NCI-H2227 (cell line): Measurements from ENCODE around the gene EFCAB6.
"Not testable (repeated sequence)": the region's sequence is repeated elsewhere in the genome, so short reads cannot be mapped to it uniquely, and the experiment has no call there.

Experiments
- DNase-seq: peaks from one replicate; lab custom pipeline; 2025; ENCODE audit not compliant: unreplicated experiment; lab: John Stamatoyannopoulos, UW

The EFCAB6 gene

GRCh38 chr22:43723816-43724215 is 88.3 kb downstream of the EFCAB6 start:
- no peak for DNase-seq

GRCh38 chr22:43722444-43722843 is 89.7 kb downstream of the EFCAB6 start:
- DNase-seq = no peak

- DNase-seq = no peak
Measured at GRCh38 chr22:43720716-43721115, 91.4 kb downstream of the EFCAB6 start.

DNA sequence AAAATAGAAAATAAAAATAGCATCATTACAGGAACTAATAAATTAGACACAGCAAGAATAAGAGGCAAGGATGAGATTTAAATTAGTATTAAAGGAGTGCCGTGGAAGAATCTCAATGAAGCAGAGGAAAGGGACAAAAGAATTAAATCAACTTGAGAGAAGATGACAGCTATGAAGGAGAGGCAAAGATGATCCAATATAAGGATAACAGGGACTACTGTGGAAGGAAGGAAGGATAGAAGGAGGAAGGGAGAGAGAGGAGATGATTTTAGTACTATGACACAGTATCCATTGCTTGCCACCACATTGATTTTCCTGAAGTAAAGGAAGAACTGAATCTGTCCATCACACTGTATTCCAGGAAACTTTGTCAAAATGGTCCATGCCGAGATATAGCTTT is 98.0 kb downstream of the EFCAB6 start:
- no peak for DNase-seq

- DNase-seq = no peak
Measured at GRCh38 chr22:43711681-43712080, 100.4 kb downstream of the EFCAB6 start.

GRCh38 chr22:43707648-43708047 is 104.5 kb downstream of the EFCAB6 start:
- DNase-seq = no peak

DNA sequence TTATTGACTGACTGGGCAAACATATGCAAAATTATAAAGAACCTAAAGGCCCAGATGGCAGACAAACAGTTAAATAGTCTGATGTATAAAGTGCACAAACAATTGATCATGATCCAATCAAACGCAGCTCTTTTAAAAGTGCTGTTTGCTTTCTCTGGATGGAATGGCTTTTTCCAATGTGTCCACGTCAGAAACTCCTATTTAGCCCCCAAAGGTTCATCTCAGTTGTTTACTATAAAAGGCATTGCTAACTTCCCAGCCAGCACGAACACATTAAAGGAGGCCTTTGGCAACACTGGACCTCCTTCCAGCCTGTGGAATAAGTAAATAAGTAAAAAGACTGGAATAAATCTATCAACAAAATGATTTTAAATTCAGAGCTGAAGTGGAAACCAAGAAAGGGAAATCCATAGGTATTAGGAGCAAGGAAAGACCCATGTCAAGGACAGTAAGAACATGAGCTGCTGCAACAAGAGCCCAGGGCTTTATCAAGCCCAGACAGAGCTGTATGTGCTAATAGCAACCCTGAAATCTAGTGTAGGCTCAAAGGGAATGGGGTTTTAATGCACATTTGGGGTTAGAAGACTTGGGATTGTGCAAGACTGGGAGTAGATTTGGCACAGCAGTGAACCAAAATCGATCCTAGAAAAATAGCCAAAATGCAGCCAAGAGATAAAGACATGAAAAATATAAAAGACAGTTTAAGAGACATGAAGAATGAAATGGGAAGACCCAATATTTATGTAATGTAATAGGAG is 105.4 kb downstream of the EFCAB6 start:
- no peak for DNase-seq

DNA sequence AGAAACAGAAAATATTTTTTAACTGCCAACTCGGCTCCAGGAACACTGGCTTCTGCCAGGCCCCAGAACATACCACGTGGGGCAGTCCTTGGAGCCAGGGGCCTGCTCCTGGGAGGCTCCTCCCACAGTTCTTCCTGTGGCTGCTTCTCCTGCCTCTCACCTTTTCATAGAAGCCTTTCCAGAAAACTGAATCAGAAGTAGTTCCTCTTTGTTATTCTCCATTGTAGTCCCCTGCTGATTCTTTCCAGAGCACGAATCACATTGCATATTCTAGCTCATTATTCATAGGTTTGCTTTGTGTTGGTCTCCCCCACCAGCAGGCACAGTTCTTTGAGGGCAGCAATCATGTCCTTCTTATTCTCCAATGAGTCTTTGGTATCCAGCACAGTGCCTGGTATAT is 106.0 kb downstream of the EFCAB6 start:
- no peak for DNase-seq

DNA sequence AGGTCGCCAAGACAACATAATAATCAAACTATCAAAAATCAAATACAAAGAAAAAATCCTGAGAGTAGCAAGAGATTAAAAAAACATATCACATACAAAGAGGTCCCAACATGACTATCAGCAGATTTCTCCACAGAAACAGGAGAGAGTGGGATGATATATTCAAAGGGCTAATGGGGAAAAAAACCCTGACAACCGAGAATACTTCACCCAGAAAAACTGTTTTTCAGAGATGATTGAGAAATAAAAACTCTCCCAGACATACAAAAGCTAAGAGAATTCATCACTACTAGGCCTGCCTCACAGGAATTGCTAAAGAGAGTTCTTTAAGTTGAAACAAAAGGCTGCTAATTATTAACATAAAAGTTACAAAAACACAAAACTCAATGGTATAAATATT is 108.1 kb downstream of the EFCAB6 start:
- no peak for DNase-seq

- no peak for DNase-seq
Measured at GRCh38 chr22:43698403-43698802, 113.7 kb downstream of the EFCAB6 start.

GRCh38 chr22:43697894-43698293 is 114.2 kb downstream of the EFCAB6 start:
- DNase-seq = no peak

- no peak for DNase-seq
Measured at GRCh38 chr22:43693249-43693648, 118.9 kb downstream of the EFCAB6 start.

- DNase-seq = no peak
Measured at GRCh38 chr22:43689356-43689755, 122.7 kb downstream of the EFCAB6 start.

GRCh38 chr22:43682851-43683250 is 129.3 kb downstream of the EFCAB6 start:
- DNase-seq = no peak

DNA sequence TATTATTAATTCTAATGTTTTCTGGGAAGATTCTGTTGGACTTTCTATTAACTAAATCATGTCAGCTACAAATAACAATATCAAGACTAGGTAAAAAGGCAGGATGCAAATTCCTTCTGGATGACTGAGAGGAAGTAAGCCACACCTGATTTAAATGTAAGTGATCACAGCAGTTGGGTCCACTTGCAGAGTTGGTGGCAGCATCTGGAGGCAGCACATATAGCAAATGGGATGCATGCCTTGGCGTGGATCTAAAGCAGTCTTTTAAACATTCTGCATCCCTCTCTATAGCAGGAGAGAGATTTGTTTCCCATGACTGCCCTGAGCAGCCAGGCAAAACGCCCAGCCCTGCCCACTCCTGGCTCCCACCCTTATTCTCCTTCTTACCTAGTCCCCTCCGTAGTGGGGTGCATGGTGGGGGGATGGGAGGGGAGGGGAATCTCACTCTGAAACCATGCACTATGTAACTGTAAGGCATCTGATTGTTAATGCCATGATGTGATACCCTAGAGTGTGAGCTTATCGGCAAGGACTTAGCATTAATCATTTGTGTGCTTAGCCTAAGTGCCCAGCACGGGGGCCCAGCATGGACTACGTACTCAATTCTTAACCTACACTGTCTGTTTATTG is 130.3 kb downstream of the EFCAB6 start:
- no peak for DNase-seq

GRCh38 chr22:43670513-43670912 is 141.6 kb downstream of the EFCAB6 start:
- DNase-seq = no peak

GRCh38 chr22:43669190-43669589 is 142.9 kb downstream of the EFCAB6 start:
- no peak for DNase-seq

DNA sequence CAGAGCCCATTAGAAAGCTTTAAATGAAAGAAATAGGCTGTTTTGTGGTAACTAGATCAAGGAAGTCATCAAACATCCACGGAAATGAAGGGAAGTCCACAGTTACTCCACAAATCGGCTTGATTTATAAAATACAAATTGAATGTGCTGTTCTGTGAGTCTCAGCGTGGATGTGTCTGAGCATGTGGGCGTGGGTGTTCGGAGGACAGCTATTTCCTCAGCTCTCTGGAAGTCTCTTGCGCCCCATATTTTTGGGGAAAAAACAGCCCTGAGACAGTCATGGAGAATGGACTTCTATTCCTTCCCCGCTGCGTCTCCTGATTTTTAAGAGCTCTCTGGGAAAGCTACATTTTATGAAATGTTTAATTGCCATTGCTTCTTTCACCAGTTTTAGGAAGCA is 144.4 kb downstream of the EFCAB6 start:
- no peak for DNase-seq

DNA sequence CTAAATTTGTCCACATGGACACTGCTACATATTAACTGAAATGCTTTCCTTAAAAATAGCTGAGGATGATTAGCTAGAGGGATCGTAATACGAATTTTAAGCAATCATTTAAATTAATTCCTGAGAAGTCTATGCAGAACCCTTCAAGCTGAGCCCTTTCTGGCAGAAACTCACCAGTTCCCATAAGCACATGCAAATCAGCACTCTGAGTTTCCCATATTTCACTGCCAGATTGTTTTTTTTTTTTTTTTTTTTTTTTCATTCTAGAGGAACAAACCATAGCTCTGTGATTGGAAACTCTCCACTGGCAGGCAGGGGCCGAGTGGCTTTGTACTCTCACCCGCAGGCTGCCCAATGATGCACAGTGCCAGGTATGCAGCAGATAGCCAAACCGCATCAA is 145.6 kb downstream of the EFCAB6 start:
- no peak for DNase-seq

DNA sequence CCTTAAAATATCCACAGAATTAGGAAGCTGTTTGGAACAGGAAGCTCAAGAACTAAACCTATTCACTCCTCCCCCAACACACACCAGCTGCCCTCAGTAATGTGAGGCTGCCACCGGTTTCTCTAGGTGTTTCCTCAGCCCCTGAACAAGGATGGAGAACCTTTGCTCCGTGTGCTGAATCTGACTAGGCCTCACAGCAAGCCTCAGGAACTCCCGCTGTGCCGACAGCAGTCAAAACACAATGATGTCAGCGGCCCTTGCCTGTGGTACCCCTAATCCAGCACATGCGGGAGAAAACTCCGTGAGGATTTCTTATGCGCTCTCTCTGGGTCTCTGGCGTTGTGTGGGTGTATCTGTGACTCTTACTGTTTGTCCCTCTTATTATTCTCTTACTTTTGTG is 153.3 kb downstream of the EFCAB6 start:
- no peak for DNase-seq

DNA sequence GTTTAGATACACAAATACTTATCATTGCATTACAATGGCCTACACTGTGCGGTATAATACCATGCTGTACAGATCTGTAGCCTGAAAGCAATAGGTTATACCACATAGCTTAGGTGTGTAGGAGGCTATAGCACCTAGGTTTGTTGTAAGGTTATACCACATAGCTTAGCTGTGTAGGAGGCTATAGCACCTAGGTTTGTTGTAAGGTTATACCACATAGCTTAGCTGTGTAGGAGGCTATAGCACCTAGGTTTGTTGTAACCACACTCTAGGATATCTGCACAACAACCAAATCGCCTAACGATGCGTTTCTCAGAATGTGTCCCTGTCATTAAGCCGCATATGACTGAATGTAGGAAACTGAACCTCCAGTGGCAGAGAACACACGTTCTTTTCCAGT is 155.5 kb downstream of the EFCAB6 start:
- not testable (repeated sequence) for DNase-seq

GRCh38 chr22:43654271-43654670 is 157.8 kb downstream of the EFCAB6 start:
- no peak for DNase-seq

DNA sequence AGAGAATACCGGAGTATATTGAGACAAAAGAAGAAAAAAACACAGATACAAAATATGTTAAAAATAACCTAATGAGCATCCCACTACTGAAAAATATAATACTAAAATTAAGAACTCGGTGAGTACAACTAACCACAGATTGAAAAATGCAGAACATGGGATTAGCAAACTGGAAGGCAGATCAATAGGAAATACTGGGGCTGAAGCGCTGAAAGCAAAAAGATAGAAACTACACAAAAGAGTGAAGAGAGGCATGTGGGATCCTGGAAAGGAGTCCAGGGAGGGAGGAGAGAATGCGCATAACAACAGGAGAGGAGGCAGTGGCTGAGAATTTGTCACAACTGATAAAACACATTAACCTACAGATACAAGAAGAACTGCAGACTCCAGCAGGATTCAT is 159.3 kb downstream of the EFCAB6 start:
- DNase-seq = no peak
